ENCODE measurements around the gene VDAC2.
A peak's percentile ranks its signal among the peaks of the same experiment; 100 is the strongest.

The VDAC2 gene

GRCh38 chr10:75254739-75255138, 44.1 kb downstream of the VDAC2 start:
- no peak for DNase-seq

GRCh38 chr10:75260990-75261389, 50.4 kb downstream of the VDAC2 start:
- DNase-seq: no peak

GRCh38 chr10:75261813-75262705, 51.5 kb downstream of the VDAC2 start:
- no peak for DNase-seq

DNA sequence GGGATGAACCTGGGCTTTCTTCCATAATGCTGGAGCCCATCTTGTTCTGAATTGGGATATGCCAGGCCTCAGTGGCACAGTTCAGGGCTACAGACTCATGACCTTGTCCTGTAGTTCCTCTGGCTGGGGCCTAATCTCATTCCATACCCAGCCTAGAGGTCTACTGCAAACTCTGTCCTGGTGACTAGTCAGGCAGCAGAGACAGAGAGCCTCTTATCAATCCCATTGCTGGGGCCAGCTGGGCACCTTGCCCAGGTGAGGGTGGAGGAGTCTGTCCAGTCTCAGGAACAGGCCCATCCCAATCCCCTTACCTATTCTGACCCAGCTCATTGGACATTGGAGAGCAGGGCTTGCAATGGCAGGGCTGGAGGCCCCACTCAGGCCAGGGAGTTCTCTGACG, 53.2 kb downstream of the VDAC2 start:
- no peak for DNase-seq

DNA sequence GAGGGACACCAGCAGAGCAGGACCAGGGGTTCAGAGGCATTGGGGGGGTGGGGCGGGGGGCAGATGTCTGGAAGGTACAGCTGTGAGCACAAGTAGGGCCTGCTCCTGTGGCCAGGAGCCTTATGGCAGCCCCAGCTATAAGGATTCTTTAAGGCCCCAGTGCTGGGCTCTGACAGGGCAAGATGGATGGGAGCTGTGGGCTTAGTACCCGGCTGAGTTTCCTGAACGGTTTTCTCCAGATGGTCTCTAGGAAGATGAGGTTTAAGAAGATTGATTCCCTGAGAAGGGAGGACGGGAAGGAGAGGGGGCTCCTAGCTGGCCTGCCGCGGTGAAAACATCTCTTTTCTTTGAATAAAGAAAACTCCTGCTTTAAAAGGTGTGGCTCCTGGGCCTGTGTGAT, 55.3 kb downstream of the VDAC2 start:
- DNase-seq: no peak

GRCh38 chr10:75266945-75267344, 56.3 kb downstream of the VDAC2 start:
- no peak for DNase-seq

GRCh38 chr10:75269605-75270004, 59.0 kb downstream of the VDAC2 start:
- DNase-seq: peak; percentile 24

- DNase-seq: no peak
Measured at GRCh38 chr10:75272094-75272493, 61.5 kb downstream of the VDAC2 start.

- no peak for DNase-seq
Measured at GRCh38 chr10:75272896-75273295, 62.3 kb downstream of the VDAC2 start.

GRCh38 chr10:75276069-75276872, 65.7 kb downstream of the VDAC2 start:
- no peak for DNase-seq

GRCh38 chr10:75280236-75280635, 69.6 kb downstream of the VDAC2 start:
- no peak for DNase-seq

All from MV-4-11 (cell line).